ENCODE measurements around the gene ZDHHC18.

Gene ZDHHC18

DNA sequence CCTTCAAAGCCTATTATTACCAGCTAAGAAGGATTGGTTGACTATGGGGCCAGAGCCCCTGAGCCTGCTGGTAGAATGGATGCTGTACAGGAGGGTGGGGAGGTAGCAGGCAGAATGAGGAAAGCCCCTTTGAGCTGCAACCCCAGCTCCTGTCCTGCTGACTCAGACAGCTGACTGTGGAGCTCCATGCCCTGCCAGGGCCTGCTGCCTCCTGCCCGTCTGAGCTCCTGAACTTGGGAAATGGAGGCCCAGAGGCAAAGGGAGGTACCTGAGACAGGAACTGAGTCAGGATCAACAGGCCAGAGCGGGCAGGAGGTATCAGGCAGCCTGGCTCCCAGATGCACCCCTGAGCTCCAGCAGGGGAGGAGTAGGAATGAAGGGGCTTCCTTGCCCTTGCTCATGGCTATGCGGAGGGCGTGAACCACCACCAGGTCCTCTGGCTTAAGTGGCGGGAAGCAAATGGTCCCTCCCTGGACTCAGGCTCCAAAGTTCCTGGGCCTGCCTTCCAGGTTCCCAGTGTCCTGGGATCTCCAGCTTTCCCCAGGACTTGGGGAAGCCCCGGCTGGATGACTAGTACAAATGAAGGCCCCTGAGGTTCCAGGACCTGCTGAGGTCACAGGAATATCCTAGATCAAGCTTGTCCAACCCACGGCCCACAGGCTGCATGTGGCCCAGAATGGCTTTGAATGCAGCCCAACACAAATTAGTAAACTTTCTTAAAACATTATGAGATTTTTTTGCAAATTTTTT lies 32.6 kb downstream of the ZDHHC18 start:
- TF ChIP-seq CREB1 (IDR thresholded peaks at IDR 0.05; ENCODE audit: low read depth) (no peak), EP300 (IDR thresholded peaks at IDR 0.05; ENCODE audit: borderline replicate concordance) (no peak), CEBPB (IDR thresholded peaks at IDR 0.05) (no peak), EGR1 (IDR thresholded peaks at IDR 0.05) (no peak), YY1 (IDR thresholded peaks at IDR 0.05; ENCODE audit: low read depth) (no peak), TEAD4 (IDR thresholded peaks at IDR 0.05) (no peak)
- TF ChIP-seq, protein P1, sequence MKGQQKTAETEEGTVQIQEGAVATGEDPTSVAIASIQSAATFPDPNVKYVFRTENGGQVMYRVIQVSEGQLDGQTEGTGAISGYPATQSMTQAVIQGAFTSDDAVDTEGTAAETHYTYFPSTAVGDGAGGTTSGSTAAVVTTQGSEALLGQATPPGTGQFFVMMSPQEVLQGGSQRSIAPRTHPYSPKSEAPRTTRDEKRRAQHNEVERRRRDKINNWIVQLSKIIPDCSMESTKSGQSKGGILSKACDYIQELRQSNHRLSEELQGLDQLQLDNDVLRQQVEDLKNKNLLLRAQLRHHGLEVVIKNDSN (IDR thresholded peaks at IDR 0.05): no peak
- TF ChIP-seq, protein P2, sequence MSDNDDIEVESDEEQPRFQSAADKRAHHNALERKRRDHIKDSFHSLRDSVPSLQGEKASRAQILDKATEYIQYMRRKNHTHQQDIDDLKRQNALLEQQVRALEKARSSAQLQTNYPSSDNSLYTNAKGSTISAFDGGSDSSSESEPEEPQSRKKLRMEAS (IDR thresholded peaks at IDR 0.05): no peak
- TF ChIP-seq, protein P3, sequence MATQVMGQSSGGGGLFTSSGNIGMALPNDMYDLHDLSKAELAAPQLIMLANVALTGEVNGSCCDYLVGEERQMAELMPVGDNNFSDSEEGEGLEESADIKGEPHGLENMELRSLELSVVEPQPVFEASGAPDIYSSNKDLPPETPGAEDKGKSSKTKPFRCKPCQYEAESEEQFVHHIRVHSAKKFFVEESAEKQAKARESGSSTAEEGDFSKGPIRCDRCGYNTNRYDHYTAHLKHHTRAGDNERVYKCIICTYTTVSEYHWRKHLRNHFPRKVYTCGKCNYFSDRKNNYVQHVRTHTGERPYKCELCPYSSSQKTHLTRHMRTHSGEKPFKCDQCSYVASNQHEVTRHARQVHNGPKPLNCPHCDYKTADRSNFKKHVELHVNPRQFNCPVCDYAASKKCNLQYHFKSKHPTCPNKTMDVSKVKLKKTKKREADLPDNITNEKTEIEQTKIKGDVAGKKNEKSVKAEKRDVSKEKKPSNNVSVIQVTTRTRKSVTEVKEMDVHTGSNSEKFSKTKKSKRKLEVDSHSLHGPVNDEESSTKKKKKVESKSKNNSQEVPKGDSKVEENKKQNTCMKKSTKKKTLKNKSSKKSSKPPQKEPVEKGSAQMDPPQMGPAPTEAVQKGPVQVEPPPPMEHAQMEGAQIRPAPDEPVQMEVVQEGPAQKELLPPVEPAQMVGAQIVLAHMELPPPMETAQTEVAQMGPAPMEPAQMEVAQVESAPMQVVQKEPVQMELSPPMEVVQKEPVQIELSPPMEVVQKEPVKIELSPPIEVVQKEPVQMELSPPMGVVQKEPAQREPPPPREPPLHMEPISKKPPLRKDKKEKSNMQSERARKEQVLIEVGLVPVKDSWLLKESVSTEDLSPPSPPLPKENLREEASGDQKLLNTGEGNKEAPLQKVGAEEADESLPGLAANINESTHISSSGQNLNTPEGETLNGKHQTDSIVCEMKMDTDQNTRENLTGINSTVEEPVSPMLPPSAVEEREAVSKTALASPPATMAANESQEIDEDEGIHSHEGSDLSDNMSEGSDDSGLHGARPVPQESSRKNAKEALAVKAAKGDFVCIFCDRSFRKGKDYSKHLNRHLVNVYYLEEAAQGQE (IDR thresholded peaks at IDR 0.05; ENCODE audit: low read depth): no peak

DNA sequence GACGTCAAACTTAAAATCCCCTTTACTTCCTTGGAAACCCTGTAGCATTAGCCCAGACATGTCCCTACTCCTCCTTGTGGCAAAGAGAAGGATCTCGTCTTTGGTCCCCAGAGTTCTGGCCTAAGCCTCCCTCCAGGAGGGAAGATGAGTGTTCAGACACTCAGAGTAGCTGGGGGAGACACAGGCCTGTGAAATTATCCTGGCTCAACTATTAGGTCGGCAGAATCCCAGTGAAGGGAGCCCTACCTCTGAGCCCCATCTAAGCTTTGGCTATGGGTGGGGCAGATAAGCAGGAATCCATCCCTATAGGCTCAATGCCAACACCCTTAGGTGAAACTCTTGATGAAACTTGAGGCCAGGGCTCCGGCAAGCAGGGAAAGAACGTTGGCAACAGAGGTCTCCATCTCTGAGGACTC lies 34.8 kb downstream of the ZDHHC18 start:
- TF ChIP-seq TAF1 (IDR thresholded peaks at IDR 0.05; ENCODE audit: low read depth) (no peak), RAD21 (IDR thresholded peaks at IDR 0.05; ENCODE audit: low read depth) (peak; percentile 22; the same call in 1 of the 2 replicates)
- TF ChIP-seq, protein P3 (IDR thresholded peaks at IDR 0.05; ENCODE audit: low read depth): no peak

DNA sequence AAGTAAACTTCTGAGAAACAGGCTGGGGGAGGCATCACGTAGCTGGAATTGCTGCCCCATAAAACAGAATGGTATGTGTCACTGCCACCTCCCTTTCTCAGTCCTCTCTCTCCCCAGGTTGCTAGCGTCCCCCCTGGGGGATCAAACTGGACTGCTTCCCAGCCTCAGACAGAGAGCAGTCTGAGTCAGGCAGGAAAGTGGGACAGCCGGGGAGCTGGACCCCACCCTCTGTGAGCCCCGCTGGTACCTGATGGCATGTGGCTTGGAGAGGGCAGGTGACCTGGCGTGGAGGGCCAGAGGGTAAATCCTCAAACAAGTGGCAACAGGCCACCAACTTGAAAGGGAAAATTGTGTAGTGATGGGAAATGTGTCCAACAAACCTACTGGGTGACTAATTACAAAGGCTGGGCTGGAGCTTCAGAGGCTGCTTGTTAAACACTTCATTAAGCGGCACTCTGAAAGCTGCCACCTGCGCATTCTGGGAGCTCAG lies 35.4 kb downstream of the ZDHHC18 start:
- TF ChIP-seq NFIC (IDR thresholded peaks at IDR 0.05): peak; percentile 58
- TF ChIP-seq CREB1 (IDR thresholded peaks at IDR 0.05; ENCODE audit: low read depth): no peak
- TF ChIP-seq, protein P1 (IDR thresholded peaks at IDR 0.05): peak; percentile 42; the same call in 1 of the 2 replicates
- TF ChIP-seq, protein P3 (IDR thresholded peaks at IDR 0.05; ENCODE audit: low read depth): no peak
- TF ChIP-seq, protein P2 (IDR thresholded peaks at IDR 0.05): peak; percentile 35
- no peak for TF ChIP-seq EGR1 (IDR thresholded peaks at IDR 0.05)
- TF ChIP-seq ZBTB7A (IDR thresholded peaks at IDR 0.05; ENCODE audit: low read depth): no peak; the same call in 1 of the 2 replicates
- no peak for TF ChIP-seq CEBPB (IDR thresholded peaks at IDR 0.05)
- no peak; the same call in 1 of the 2 replicates for TF ChIP-seq RAD21 (IDR thresholded peaks at IDR 0.05; ENCODE audit: low read depth)
- peak; percentile 81 for TF ChIP-seq TCF12 (IDR thresholded peaks at IDR 0.05; ENCODE audit: low read depth)
- TF ChIP-seq TEAD4 (IDR thresholded peaks at IDR 0.05): peak; percentile 56; the same call in 1 of the 2 replicates
- peak; percentile 38; the same call in 1 of the 2 replicates for TF ChIP-seq TAF1 (IDR thresholded peaks at IDR 0.05; ENCODE audit: low read depth)
- TF ChIP-seq EP300 (IDR thresholded peaks at IDR 0.05; ENCODE audit: borderline replicate concordance): peak; percentile 63
- 0 out of 2 replicates have a peak, but pooled peaks have one; percentile 20 for TF ChIP-seq YY1 (IDR thresholded peaks at IDR 0.05; ENCODE audit: low read depth)
- TF ChIP-seq FOXM1 (IDR thresholded peaks at IDR 0.05; ENCODE audit: borderline replicate concordance, low read depth): peak; percentile 63; the same call in 1 of the 2 replicates

Data from Ishikawa (cell line).